Loucy (cell line): ENCODE measurements around the gene GPR139.

ENCODE experiments used
- H2AFZ ChIP-seq: fragments of 200-600 bp; sonication (generic); 2 replicates; pipeline ENCODE4 v1.6.0; 2016; ENCODE audit warnings: antibody characterized with exemption, mild to moderate bottlenecking, low read length, moderate library complexity
- H3F3A ChIP-seq: fragments of 200-600 bp; 2 replicates; pipeline ENCODE4 v1.6.0; 2016; ENCODE audit warnings: antibody characterized with exemption, low read depth, mild to moderate bottlenecking
- H3K27me3 ChIP-seq: fragments of 200-600 bp; sonication (generic); 2 replicates; pipeline ENCODE4 v1.6.1; 2014; ENCODE audit warnings: low read length, mild to moderate bottlenecking; ENCODE audit not compliant: insufficient read depth, poor library complexity, severe bottlenecking
- H3K36me3 ChIP-seq: fragments of 200-600 bp; sonication (generic); 2 replicates; pipeline ENCODE4 v1.6.1; 2016; ENCODE audit warnings: low read length; ENCODE audit not compliant: insufficient read depth
- H3K4me1 ChIP-seq: fragments of 200-600 bp; sonication (generic); 2 replicates; pipeline ENCODE4 v1.5.1; 2014; ENCODE audit warnings: low read length, mild to moderate bottlenecking; ENCODE audit not compliant: insufficient read depth, poor library complexity, severe bottlenecking
- H3K4me2 ChIP-seq: fragments of 200-600 bp; sonication (generic); 2 replicates; pipeline ENCODE4 v1.6.0; 2014; ENCODE audit warnings: antibody characterized with exemption, low read length, low read depth, mild to moderate bottlenecking; ENCODE audit not compliant: poor library complexity, severe bottlenecking
- H3K4me3 ChIP-seq: fragments of 200-600 bp; sonication (generic); 2 replicates; pipeline ENCODE4 v1.5.1; 2014; ENCODE audit warnings: low read length, mild to moderate bottlenecking, mixed read lengths; ENCODE audit not compliant: poor library complexity, severe bottlenecking
- H3K79me2 ChIP-seq: fragments of 200-600 bp; sonication (generic); 2 replicates; pipeline ENCODE4 v1.6.1; 2014; ENCODE audit warnings: low read length; ENCODE audit not compliant: insufficient read depth
- H3K9ac ChIP-seq: fragments of 200-600 bp; sonication (generic); 2 replicates; pipeline ENCODE4 v1.6.0; 2014; ENCODE audit warnings: mild to moderate bottlenecking, low read depth, low read length, moderate library complexity; ENCODE audit not compliant: poor library complexity, severe bottlenecking
- H3K9me2 ChIP-seq: fragments of 200-600 bp; sonication (generic); replicated peaks from 2 replicates; pipeline ENCODE4 v1.6.1; 2016; ENCODE audit warnings: low read depth, low read length, mixed read lengths
- H3K9me3 ChIP-seq: fragments of 200-600 bp; sonication (generic); 2 replicates; pipeline ENCODE4 v1.6.1; 2014; ENCODE audit warnings: mild to moderate bottlenecking, antibody characterized with exemption, low read length, low read depth; ENCODE audit not compliant: insufficient read depth
- H4K20me1 ChIP-seq: fragments of 200-600 bp; sonication (generic); 2 replicates; pipeline ENCODE4 v1.6.0; 2014; ENCODE audit warnings: antibody characterized with exemption, low read length, mild to moderate bottlenecking; ENCODE audit not compliant: insufficient read depth, poor library complexity, severe bottlenecking
- EZH2phosphoT487 ChIP-seq: fragments of 200-600 bp; IDR thresholded peaks from 2 replicates; pipeline ENCODE4 v1.6.1; 2018; ENCODE audit warnings: antibody characterized with exemption, mild to moderate bottlenecking, moderate library complexity, borderline replicate concordance
- TF ChIP-seq, protein P1 (sequence below): fragments of 200-600 bp; sonication (generic); conservative IDR thresholded peaks from 2 replicates; pipeline ENCODE4 v1.5.1; 2014; ENCODE audit warnings: mild to moderate bottlenecking, antibody characterized with exemption, low read length

Gene GPR139

GRCh38 chr16:20064520-20064919 lies 9.2 kb downstream of the GPR139 start:
- Histone ChIP-seq H4K20me1 (no peaks in the 10 kb centered on the region), H3K27me3 (no peaks in the 10 kb centered on the region), H2AFZ (no peak overlapping the region), H3K9ac (no peak overlapping the region), H3K4me2 (no peak overlapping the region), H3K9me2 (no peaks in the 10 kb centered on the region), H3F3A (no peaks in the 10 kb centered on the region), H3K79me2 (no peaks in the 10 kb centered on the region), H3K4me3 (no peak overlapping the region), H3K36me3 (no peaks in the 10 kb centered on the region), H3K9me3 (0 out of 2 replicates have a peak, but pooled peaks cover 3% of the 10 kb centered on the region), H3K4me1 (no peaks in the 10 kb centered on the region)
- TF ChIP-seq, protein P1, sequence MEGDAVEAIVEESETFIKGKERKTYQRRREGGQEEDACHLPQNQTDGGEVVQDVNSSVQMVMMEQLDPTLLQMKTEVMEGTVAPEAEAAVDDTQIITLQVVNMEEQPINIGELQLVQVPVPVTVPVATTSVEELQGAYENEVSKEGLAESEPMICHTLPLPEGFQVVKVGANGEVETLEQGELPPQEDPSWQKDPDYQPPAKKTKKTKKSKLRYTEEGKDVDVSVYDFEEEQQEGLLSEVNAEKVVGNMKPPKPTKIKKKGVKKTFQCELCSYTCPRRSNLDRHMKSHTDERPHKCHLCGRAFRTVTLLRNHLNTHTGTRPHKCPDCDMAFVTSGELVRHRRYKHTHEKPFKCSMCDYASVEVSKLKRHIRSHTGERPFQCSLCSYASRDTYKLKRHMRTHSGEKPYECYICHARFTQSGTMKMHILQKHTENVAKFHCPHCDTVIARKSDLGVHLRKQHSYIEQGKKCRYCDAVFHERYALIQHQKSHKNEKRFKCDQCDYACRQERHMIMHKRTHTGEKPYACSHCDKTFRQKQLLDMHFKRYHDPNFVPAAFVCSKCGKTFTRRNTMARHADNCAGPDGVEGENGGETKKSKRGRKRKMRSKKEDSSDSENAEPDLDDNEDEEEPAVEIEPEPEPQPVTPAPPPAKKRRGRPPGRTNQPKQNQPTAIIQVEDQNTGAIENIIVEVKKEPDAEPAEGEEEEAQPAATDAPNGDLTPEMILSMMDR, result no peak
- TF ChIP-seq EZH2phosphoT487, result no peak

- Histone ChIP-seq H3K27me3 (no peaks in the 10 kb centered on the region), H2AFZ (no peak overlapping the region), H3K9me3 (0 out of 2 replicates have a peak, but pooled peaks cover 7% of the 10 kb centered on the region), H3K4me1 (no peaks in the 10 kb centered on the region), H3K79me2 (no peaks in the 10 kb centered on the region), H3K9me2 (no peaks in the 10 kb centered on the region), H3K4me3 (no peak overlapping the region), H4K20me1 (no peaks in the 10 kb centered on the region), H3F3A (no peaks in the 10 kb centered on the region), H3K36me3 (no peaks in the 10 kb centered on the region), H3K9ac (no peak overlapping the region), H3K4me2 (no peak overlapping the region)
- no peak for TF ChIP-seq EZH2phosphoT487
- TF ChIP-seq, protein P1, result no peak
Measured at GRCh38 chr16:20061132-20061531, 12.6 kb downstream of the GPR139 start.

GRCh38 chr16:20056436-20056835 lies 17.3 kb downstream of the GPR139 start:
- TF ChIP-seq, protein P1, result no peak
- H3K4me2 ChIP-seq, result no peak overlapping the region
- no peaks in the 10 kb centered on the region for H3K9me2 ChIP-seq
- no peaks in the 10 kb centered on the region for H3K27me3 ChIP-seq
- H3K79me2 ChIP-seq, result no peaks in the 10 kb centered on the region
- no peaks in the 10 kb centered on the region for H3K4me1 ChIP-seq
- 0 out of 2 replicates have a peak, but pooled peaks cover 4% of the 10 kb centered on the region for H3K9me3 ChIP-seq
- no peaks in the 10 kb centered on the region for H4K20me1 ChIP-seq
- H2AFZ ChIP-seq, result no peak overlapping the region
- no peak overlapping the region for H3K9ac ChIP-seq
- H3K4me3 ChIP-seq, result no peak overlapping the region
- H3F3A ChIP-seq, result no peaks in the 10 kb centered on the region
- H3K36me3 ChIP-seq, result no peaks in the 10 kb centered on the region
